Nephron (organoid): Measurements from ENCODE around the gene STN1.
A peak's percentile ranks its signal among the peaks of the same experiment; 100 is the strongest.

ENCODE experiments used
- H3K27ac Mint-ChIP-seq, 3 experiments: 2 replicates each; pipeline ENCODE4 v1.8.0; 2020; ENCODE audit warnings: mixed read lengths in 3 of 3, mild to moderate bottlenecking in 2 of 3, moderate library complexity in 1 of 3
- H3K27me3 Mint-ChIP-seq: 2 replicates; pipeline ENCODE4 v1.8.0; 2021; ENCODE audit warnings: low read depth, mild to moderate bottlenecking, moderate library complexity, mixed read lengths
- H3K36me3 Mint-ChIP-seq: 2 replicates; pipeline ENCODE4 v1.8.0; 2020; ENCODE audit warnings: low read depth, mixed read lengths
- H3K4me1 Mint-ChIP-seq: 2 replicates; pipeline ENCODE4 v1.8.0; 2020; ENCODE audit warnings: mixed read lengths
- H3K4me3 Mint-ChIP-seq, 3 experiments: 2 replicates each; pipeline ENCODE4 v1.8.0; 2020; ENCODE audit warnings: mild to moderate bottlenecking in 3 of 3, mixed read lengths in 3 of 3, moderate library complexity in 2 of 3
- H3K9me3 Mint-ChIP-seq: 2 replicates; pipeline ENCODE4 v1.8.0; 2020; ENCODE audit warnings: mixed read lengths
- TF ChIP-seq, protein P1 (sequence below), 3 experiments: fragments of 200-600 bp; sonication (generic); IDR thresholded peaks; one replicate each; pipeline ENCODE4 v1.5.0; 2021; ENCODE audit warnings: antibody characterized with exemption in 3 of 3; ENCODE audit not compliant: unreplicated experiment in 3 of 3

Gene STN1

DNA sequence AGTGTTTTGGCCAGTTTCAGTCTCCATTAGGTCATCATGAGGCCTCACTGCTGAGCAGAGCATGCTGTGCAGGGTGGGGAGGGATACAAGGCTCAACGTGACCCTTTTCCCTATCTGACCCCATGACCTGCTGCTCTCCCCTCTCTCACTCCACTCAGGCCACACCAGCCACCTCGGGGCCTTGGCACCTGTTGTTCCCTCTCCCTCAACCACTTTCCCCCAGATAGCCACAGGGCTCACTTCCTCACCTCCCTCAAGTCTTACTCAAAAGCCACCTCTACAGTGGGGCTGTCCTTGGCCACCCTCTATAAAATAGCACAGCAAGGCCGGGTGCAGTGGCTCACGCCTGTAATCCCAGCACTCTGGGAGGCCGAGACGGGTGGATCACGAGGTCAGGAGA lies 76.5 kb downstream of the STN1 start:
- Mint-ChIP-seq H3K27me3 (peaks cover 4% of the 10 kb centered on the region), H3K36me3 (no peaks in the 10 kb centered on the region), H3K9me3 (no peaks in the 10 kb centered on the region), H3K27ac (no peak overlapping the region), H3K4me1 (peaks cover 70% of the 10 kb centered on the region), H3K4me3 (no peak overlapping the region)
- TF ChIP-seq, protein P1, sequence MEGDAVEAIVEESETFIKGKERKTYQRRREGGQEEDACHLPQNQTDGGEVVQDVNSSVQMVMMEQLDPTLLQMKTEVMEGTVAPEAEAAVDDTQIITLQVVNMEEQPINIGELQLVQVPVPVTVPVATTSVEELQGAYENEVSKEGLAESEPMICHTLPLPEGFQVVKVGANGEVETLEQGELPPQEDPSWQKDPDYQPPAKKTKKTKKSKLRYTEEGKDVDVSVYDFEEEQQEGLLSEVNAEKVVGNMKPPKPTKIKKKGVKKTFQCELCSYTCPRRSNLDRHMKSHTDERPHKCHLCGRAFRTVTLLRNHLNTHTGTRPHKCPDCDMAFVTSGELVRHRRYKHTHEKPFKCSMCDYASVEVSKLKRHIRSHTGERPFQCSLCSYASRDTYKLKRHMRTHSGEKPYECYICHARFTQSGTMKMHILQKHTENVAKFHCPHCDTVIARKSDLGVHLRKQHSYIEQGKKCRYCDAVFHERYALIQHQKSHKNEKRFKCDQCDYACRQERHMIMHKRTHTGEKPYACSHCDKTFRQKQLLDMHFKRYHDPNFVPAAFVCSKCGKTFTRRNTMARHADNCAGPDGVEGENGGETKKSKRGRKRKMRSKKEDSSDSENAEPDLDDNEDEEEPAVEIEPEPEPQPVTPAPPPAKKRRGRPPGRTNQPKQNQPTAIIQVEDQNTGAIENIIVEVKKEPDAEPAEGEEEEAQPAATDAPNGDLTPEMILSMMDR (IDR thresholded peaks at IDR 0.05; ENCODE audit: unreplicated experiment in 3 of 3): no peak

- Mint-ChIP-seq H3K36me3 (no peaks in the 10 kb centered on the region), H3K9me3 (no peaks in the 10 kb centered on the region), H3K4me3 (peak overlapping the region in 2 of 3 experiments; percentile 46 to 59), H3K4me1 (peaks cover 70% of the 10 kb centered on the region), H3K27ac (peak overlapping the region; percentile 54 to 83 (median 76)), H3K27me3 (peaks cover 4% of the 10 kb centered on the region)
- TF ChIP-seq, protein P1 (IDR thresholded peaks at IDR 0.05; ENCODE audit: unreplicated experiment in 3 of 3): no peak
Measured at GRCh38 chr10:103840740-103841070, 77.3 kb downstream of the STN1 start.

- H3K9me3 Mint-ChIP-seq: no peaks in the 10 kb centered on the region
- peak overlapping the region; percentile 76 to 83 (median 77) for H3K27ac Mint-ChIP-seq
- no peaks in the 10 kb centered on the region for H3K36me3 Mint-ChIP-seq
- TF ChIP-seq, protein P1 (IDR thresholded peaks at IDR 0.05; ENCODE audit: unreplicated experiment in 3 of 3): no peak
- peak overlapping the region in 2 of 3 experiments; percentile 49 to 59 for H3K4me3 Mint-ChIP-seq
- peaks cover 4% of the 10 kb centered on the region for H3K27me3 Mint-ChIP-seq
- peaks cover 71% of the 10 kb centered on the region for H3K4me1 Mint-ChIP-seq
Measured at GRCh38 chr10:103839872-103840739, 77.9 kb downstream of the STN1 start.

GRCh38 chr10:103839519-103839871 lies 78.5 kb downstream of the STN1 start:
- Mint-ChIP-seq H3K4me1 (peaks cover 78% of the 10 kb centered on the region), H3K27ac (peak overlapping the region; percentile 68 to 77 (median 76)), H3K9me3 (no peaks in the 10 kb centered on the region), H3K36me3 (no peaks in the 10 kb centered on the region), H3K4me3 (peak overlapping the region in 1 of 3 experiments; percentile 49), H3K27me3 (peaks cover 4% of the 10 kb centered on the region)
- TF ChIP-seq, protein P1 (IDR thresholded peaks at IDR 0.05; ENCODE audit: unreplicated experiment in 3 of 3): no peak

- H3K27me3 Mint-ChIP-seq: peaks cover 4% of the 10 kb centered on the region
- H3K9me3 Mint-ChIP-seq: no peaks in the 10 kb centered on the region
- H3K4me1 Mint-ChIP-seq: peaks cover 79% of the 10 kb centered on the region
- H3K27ac Mint-ChIP-seq: peak overlapping the region in 2 of 3 experiments; percentile 55 to 76
- TF ChIP-seq, protein P1 (IDR thresholded peaks at IDR 0.05; ENCODE audit: unreplicated experiment in 3 of 3): no peak
- no peaks in the 10 kb centered on the region for H3K36me3 Mint-ChIP-seq
- peak overlapping the region in 1 of 3 experiments; percentile 27 for H3K4me3 Mint-ChIP-seq
Measured at GRCh38 chr10:103838862-103839518, 79.0 kb downstream of the STN1 start.
